ENCODE measurements around the gene SLC35F6.

GRCh38 chr2:26746934-26747333 is 17.1 kb upstream of the SLC35F6 start:
- TF ChIP-seq, protein P1, sequence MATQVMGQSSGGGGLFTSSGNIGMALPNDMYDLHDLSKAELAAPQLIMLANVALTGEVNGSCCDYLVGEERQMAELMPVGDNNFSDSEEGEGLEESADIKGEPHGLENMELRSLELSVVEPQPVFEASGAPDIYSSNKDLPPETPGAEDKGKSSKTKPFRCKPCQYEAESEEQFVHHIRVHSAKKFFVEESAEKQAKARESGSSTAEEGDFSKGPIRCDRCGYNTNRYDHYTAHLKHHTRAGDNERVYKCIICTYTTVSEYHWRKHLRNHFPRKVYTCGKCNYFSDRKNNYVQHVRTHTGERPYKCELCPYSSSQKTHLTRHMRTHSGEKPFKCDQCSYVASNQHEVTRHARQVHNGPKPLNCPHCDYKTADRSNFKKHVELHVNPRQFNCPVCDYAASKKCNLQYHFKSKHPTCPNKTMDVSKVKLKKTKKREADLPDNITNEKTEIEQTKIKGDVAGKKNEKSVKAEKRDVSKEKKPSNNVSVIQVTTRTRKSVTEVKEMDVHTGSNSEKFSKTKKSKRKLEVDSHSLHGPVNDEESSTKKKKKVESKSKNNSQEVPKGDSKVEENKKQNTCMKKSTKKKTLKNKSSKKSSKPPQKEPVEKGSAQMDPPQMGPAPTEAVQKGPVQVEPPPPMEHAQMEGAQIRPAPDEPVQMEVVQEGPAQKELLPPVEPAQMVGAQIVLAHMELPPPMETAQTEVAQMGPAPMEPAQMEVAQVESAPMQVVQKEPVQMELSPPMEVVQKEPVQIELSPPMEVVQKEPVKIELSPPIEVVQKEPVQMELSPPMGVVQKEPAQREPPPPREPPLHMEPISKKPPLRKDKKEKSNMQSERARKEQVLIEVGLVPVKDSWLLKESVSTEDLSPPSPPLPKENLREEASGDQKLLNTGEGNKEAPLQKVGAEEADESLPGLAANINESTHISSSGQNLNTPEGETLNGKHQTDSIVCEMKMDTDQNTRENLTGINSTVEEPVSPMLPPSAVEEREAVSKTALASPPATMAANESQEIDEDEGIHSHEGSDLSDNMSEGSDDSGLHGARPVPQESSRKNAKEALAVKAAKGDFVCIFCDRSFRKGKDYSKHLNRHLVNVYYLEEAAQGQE (IDR thresholded peaks at IDR 0.05), result no peak
- TF ChIP-seq CTCF (IDR thresholded peaks at IDR 0.05; ENCODE audit: low read depth, low read length, missing input control) (no peak), RXRA (IDR thresholded peaks at IDR 0.05) (no peak), TAF1 (conservative IDR thresholded peaks at IDR 0.05) (no peak), GABPA (IDR thresholded peaks at IDR 0.05 in 1 of 2, conservative IDR thresholded peaks at IDR 0.05 in 1 of 2) (no peak), RAD21 (IDR thresholded peaks at IDR 0.05) (no peak), SP1 (IDR thresholded peaks at IDR 0.05) (no peak), MAX (IDR thresholded peaks at IDR 0.05) (no peak), YY1 (IDR thresholded peaks at IDR 0.05) (no peak)
- TF ChIP-seq, protein P2, sequence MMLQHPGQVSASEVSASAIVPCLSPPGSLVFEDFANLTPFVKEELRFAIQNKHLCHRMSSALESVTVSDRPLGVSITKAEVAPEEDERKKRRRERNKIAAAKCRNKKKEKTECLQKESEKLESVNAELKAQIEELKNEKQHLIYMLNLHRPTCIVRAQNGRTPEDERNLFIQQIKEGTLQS (IDR thresholded peaks at IDR 0.05), result no peak
